Keratinocyte (primary cell): ENCODE measurements around the gene DNAJB2. TPM values are rescaled to one million over a fixed set of nuclear protein-coding genes. Genes with fewer than 3 reads are reported as not detected.

ENCODE experiments used
- DNase-seq: peaks from one replicate; pipeline ENCODE4 v3.0.0-alpha.2; 2011; ENCODE audit warnings: low read depth, missing footprints, low spot score
- FAIRE-seq: peaks from 2 replicates; lab custom pipeline; 2011; peaks lifted over from hg19 to GRCh38; lab: Jason Lieb, UNC
- H2AFZ ChIP-seq: 2 replicates; pipeline ENCODE4 v1.6.0; 2012; ENCODE audit warnings: low read length, control low read depth, inconsistent platforms; ENCODE audit not compliant: control insufficient read depth
- H3K27ac ChIP-seq: 2 replicates; pipeline ENCODE4 v1.5.1; 2011; ENCODE audit warnings: low read length; ENCODE audit not compliant: control insufficient read depth, insufficient read depth
- H3K27me3 ChIP-seq: 3 replicates; pipeline ENCODE4 v1.6.0; 2011; ENCODE audit warnings: low read length; ENCODE audit not compliant: control insufficient read depth, insufficient read depth; ENCODE audit errors: extremely low read depth
- H3K36me3 ChIP-seq, 2 experiments: 2 replicates in 1 of 2; 3 replicates in 1 of 2; pipeline ENCODE4 v1.5.1; 2011; ENCODE audit warnings: low read length in 2 of 2, mild to moderate bottlenecking in 1 of 2; ENCODE audit not compliant: control insufficient read depth in 2 of 2, insufficient read depth in 2 of 2; ENCODE audit errors: extremely low read depth in 1 of 2
- H3K4me1 ChIP-seq: 3 replicates; pipeline ENCODE4 v1.5.1; 2011; ENCODE audit warnings: low read length; ENCODE audit not compliant: control insufficient read depth, insufficient read depth; ENCODE audit errors: extremely low read depth
- H3K4me2 ChIP-seq: 3 replicates; pipeline ENCODE4 v1.6.0; 2011; ENCODE audit warnings: low read depth, low read length; ENCODE audit not compliant: control insufficient read depth, insufficient read depth; ENCODE audit errors: extremely low read depth
- H3K4me3 ChIP-seq, 3 experiments: fragments of 200-600 bp in 1 of 3; sonication (generic) in 1 of 3; 2 replicates in 2 of 3; 3 replicates in 1 of 3; pipeline ENCODE4 v1.5.1; 2011 to 2016; ENCODE audit warnings: low read length in 3 of 3, mild to moderate bottlenecking in 3 of 3, control low read depth in 2 of 3, inconsistent platforms in 1 of 3, low read depth in 1 of 3, mixed read lengths in 1 of 3, mixed run types in 1 of 3, moderate library complexity in 1 of 3; ENCODE audit not compliant: control insufficient read depth in 2 of 3, insufficient read depth in 2 of 3; ENCODE audit errors: extremely low read depth in 1 of 3
- H3K79me2 ChIP-seq: 2 replicates; pipeline ENCODE4 v1.6.0; 2012; ENCODE audit warnings: low read length; ENCODE audit not compliant: control insufficient read depth, insufficient read depth
- H3K9ac ChIP-seq: 3 replicates; pipeline ENCODE4 v1.6.0; 2011; ENCODE audit warnings: low read length; ENCODE audit not compliant: control insufficient read depth, insufficient read depth; ENCODE audit errors: extremely low read depth
- H3K9me1 ChIP-seq: 3 replicates; pipeline ENCODE4 v1.6.0; 2011; ENCODE audit warnings: low read length; ENCODE audit not compliant: control insufficient read depth, insufficient read depth; ENCODE audit errors: extremely low read depth
- H3K9me3 ChIP-seq: 2 replicates; pipeline ENCODE4 v1.5.1; 2012; ENCODE audit warnings: low read depth, low read length; ENCODE audit not compliant: control insufficient read depth
- H4K20me1 ChIP-seq: 3 replicates; pipeline ENCODE4 v1.6.0; 2011; ENCODE audit warnings: low read length; ENCODE audit not compliant: control insufficient read depth, insufficient read depth; ENCODE audit errors: extremely low read depth
- EZH2 ChIP-seq: IDR thresholded peaks from one replicate; pipeline ENCODE4 v1.6.1; 2012; ENCODE audit warnings: inconsistent platforms, mild to moderate bottlenecking, low read length, moderate library complexity
- dilution Hi-C: fragments of 300-500 bp; cut with MboI; formaldehyde crosslinking; loops from one replicate; pipeline ENCODE4 v1.7.0; 2020; ENCODE audit warnings: low sequenced_read_pairs; ENCODE audit not compliant: extremely low pct_ligation_motif_present
- polyA plus RNA-seq, 5 experiments: library from polyadenylated mRNA; depleted of rRNA in 3 of 5; stranded (reverse) in 3 of 5; stranded (forward) in 1 of 5; unstranded in 1 of 5; fragments of >200 nt; gene quantifications; 1 replicate in 1 of 5; 2 replicates in 3 of 5; 3 replicates in 1 of 5; pipeline versions ENCODE4 v1.2.1 to v1.2.3, GENCODE V29; 2011 to 2012; ENCODE audit warnings: missing spikeins in 2 of 5, low read depth in 1 of 5, low replicate concordance in 1 of 5
- TF ChIP-seq, protein P1 (sequence below), 3 experiments: IDR thresholded peaks in 1 of 3; conservative IDR thresholded peaks in 1 of 3; optimal IDR thresholded peaks in 1 of 3; 2 replicates in 2 of 3; 3 replicates in 1 of 3; pipeline versions ENCODE3 to v1.5.1; 2011; ENCODE audit warnings: low read length in 3 of 3, mild to moderate bottlenecking in 3 of 3, moderate library complexity in 2 of 3, control low read depth in 1 of 3, inconsistent platforms in 1 of 3; ENCODE audit not compliant: insufficient read depth in 2 of 3; ENCODE audit errors: extremely low read depth in 1 of 3

The DNAJB2 gene
- polyA plus RNA-seq, 1 donor (not counting 4 experiments of a cell fraction or from before 2014, with no cell fraction given) = 51.7 TPM

DNA sequence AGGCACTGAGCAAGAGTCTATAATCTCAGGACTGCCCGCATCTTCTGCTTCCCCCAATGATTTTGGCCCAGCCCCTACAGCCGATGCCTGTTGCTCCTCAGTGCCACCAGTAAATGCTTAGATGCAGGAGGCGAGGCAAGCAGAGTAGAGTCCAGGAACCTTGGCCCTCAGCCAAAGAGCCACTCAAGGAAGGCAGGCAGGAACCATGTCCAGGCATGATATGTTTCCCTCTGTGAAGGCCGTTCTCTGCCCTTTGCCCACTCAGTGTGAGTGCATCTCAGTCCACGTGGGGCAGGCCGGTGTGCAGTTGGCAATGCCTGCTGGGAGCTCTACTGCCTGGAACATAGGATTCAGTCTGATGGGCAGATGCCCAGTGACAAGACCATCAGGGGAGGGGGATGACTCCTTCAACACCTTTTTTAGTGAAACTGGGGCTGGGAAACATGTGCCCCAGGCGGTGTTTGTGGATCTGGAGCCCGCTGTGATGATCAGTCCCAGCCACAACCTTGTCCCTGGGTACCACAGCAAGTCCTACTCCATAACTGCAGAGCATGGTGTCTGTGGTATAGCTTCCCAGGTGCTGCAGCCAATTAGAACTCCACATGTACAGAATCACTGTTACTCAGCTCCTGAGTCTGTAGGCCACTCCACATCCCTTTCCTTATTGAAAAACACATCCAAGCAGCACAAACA is 9.7 kb upstream of the DNAJB2 start:
- Histone ChIP-seq H3K79me2 (no peaks in the 10 kb centered on the region), H3K27ac (no peak overlapping the region)

DNA sequence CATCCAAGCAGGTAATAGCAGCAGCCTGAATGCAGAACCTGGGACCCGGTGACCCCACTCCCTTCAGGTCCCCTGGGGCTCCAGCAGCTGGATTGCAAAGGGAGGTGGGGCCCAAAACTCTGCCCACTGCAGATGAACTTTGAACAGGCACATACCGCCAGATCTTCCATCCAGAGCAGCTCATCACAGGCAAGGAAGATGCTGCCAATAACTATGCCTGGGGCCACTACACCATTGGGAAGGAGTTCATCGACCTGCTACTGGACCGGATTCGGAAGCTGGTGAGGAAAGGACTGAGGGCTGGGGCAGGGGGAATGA is 9.2 kb upstream of the DNAJB2 start:
- TF ChIP-seq, protein P1, sequence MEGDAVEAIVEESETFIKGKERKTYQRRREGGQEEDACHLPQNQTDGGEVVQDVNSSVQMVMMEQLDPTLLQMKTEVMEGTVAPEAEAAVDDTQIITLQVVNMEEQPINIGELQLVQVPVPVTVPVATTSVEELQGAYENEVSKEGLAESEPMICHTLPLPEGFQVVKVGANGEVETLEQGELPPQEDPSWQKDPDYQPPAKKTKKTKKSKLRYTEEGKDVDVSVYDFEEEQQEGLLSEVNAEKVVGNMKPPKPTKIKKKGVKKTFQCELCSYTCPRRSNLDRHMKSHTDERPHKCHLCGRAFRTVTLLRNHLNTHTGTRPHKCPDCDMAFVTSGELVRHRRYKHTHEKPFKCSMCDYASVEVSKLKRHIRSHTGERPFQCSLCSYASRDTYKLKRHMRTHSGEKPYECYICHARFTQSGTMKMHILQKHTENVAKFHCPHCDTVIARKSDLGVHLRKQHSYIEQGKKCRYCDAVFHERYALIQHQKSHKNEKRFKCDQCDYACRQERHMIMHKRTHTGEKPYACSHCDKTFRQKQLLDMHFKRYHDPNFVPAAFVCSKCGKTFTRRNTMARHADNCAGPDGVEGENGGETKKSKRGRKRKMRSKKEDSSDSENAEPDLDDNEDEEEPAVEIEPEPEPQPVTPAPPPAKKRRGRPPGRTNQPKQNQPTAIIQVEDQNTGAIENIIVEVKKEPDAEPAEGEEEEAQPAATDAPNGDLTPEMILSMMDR (optimal IDR thresholded peaks at IDR 0.05 in 1 of 3, IDR thresholded peaks at IDR 0.05 in 1 of 3, conservative IDR thresholded peaks at IDR 0.05 in 1 of 3; ENCODE audit: extremely low read depth in 1 of 3, insufficient read depth in 2 of 3, low read length in 3 of 3) = no peak
- no peak for TF ChIP-seq EZH2
- Histone ChIP-seq H3K9me1 (no peaks in the 10 kb centered on the region), H3K27ac (no peak overlapping the region), H3K9me3 (no peaks in the 10 kb centered on the region), H2AFZ (no peak overlapping the region), H3K36me3 (no peaks in the 10 kb centered on the region), H3K27me3 (no peaks in the 10 kb centered on the region), H3K4me3 (no peak overlapping the region), H3K9ac (no peak overlapping the region), H4K20me1 (no peaks in the 10 kb centered on the region), H3K4me2 (peak overlapping the region; percentile 22), H3K79me2 (no peaks in the 10 kb centered on the region), H3K4me1 (peaks cover 33% of the 10 kb centered on the region)
- DNase-seq (no peak), FAIRE-seq (no peak)
- dilution Hi-C loops = no loop called here

More for the DNA sequence above, 9.7 kb upstream of the DNAJB2 start:
- Histone ChIP-seq H3K36me3 (no peaks in the 10 kb centered on the region), H3K4me3 (no peak overlapping the region), H4K20me1 (no peaks in the 10 kb centered on the region), H3K4me1 (peaks cover 28% of the 10 kb centered on the region), H3K9ac (no peak overlapping the region), H3K27me3 (no peaks in the 10 kb centered on the region), H2AFZ (peak overlapping the region; percentile 41), H3K9me1 (no peaks in the 10 kb centered on the region), H3K9me3 (no peaks in the 10 kb centered on the region), H3K4me2 (peak overlapping the region; percentile 22)
- DNase-seq (no peak), FAIRE-seq (peak; percentile 81)
- TF ChIP-seq EZH2 = no peak
- TF ChIP-seq, protein P1 (optimal IDR thresholded peaks at IDR 0.05 in 1 of 3, IDR thresholded peaks at IDR 0.05 in 1 of 3, conservative IDR thresholded peaks at IDR 0.05 in 1 of 3; ENCODE audit: extremely low read depth in 1 of 3, insufficient read depth in 2 of 3, low read length in 3 of 3) = no peak
- dilution Hi-C loops = no loop called here
